Prostate gland (tissue), 2 donors: ENCODE measurements around the gene DNAAF8. TPM values are rescaled to one million over a fixed set of nuclear protein-coding genes. Genes with fewer than 3 reads are reported as not detected.

Source experiments
- DNase-seq: peaks from one replicate; pipeline ENCODE4 v3.0.0-alpha.2; 2019; ENCODE audit warnings: low spot score
- H3K27ac ChIP-seq, 2 donors: fragments of 200-600 bp; sonication (generic); 2 replicates each; pipeline ENCODE4 v1.5.1; 2017 to 2019
- H3K27me3 ChIP-seq: fragments of 200-600 bp; sonication (generic); replicated peaks from 2 replicates; pipeline ENCODE4 v1.5.1; 2019; ENCODE audit not compliant: insufficient read depth
- H3K36me3 ChIP-seq, 2 donors: fragments of 200-600 bp; sonication (generic); 1 replicate in 1 of 2; 2 replicates in 1 of 2; pipeline versions ENCODE4 v1.5.1 to v1.8.1; 2017 to 2019
- H3K4me1 ChIP-seq: fragments of 200-600 bp; sonication (generic); replicated peaks from 2 replicates; pipeline ENCODE4 v1.5.1; 2019
- H3K4me3 ChIP-seq, 2 donors: fragments of 200-600 bp; sonication (generic); 2 replicates each; pipeline ENCODE4 v1.5.1; 2017 to 2019
- H3K9me3 ChIP-seq: fragments of 200-600 bp; sonication (generic); 2 replicates; pipeline ENCODE4 v1.5.1; 2017
- CTCF ChIP-seq, 4 experiments: fragments of 200-600 bp in 2 of 4; fragments of 450-650 bp in 2 of 4; sonication (generic) in 2 of 4; IDR thresholded peaks; 1 replicate in 3 of 4; 2 replicates in 1 of 4; pipeline ENCODE4 v1.5.1; 2016 to 2019; ENCODE audit warnings: antibody characterized with exemption in 4 of 4, mild to moderate bottlenecking in 2 of 4, moderate library complexity in 2 of 4
- POLR2A ChIP-seq: fragments of 450-650 bp; IDR thresholded peaks from one replicate; pipeline ENCODE4 v1.6.1; 2016; ENCODE audit warnings: antibody characterized with exemption, mild to moderate bottlenecking
- POLR2AphosphoS5 ChIP-seq: sonication (generic); formaldehyde crosslinking; IDR thresholded peaks from one replicate; pipeline ENCODE4 v1.6.1; 2017; ENCODE audit warnings: antibody characterized with exemption
- WGBS: methylation state at CpG from one replicate; pipeline ENCODE4 v1.1.5; 2018; 5-methylcytosine and 5-hydroxymethylcytosine counted together
- intact Hi-C: fragments of 100-400 bp; cut with DNase I; formaldehyde crosslinking; loops from one replicate; pipeline ENCODE4 v1.14.2; 2022
- total RNA-seq, 2 donors: library from RNA; depleted of rRNA; stranded (reverse); fragments of >200 nt; gene quantifications; one replicate each; pipeline ENCODE4 v1.1.0, GENCODE V29; 2016

DNAAF8 gene
- total RNA-seq, 2 donors from 2014 or later = 7.1 to 21.9 TPM

GRCh38 chr16:4699046-4699556 is 35.2 kb upstream of the DNAAF8 start:
- WGBS = 87% methylated on average over 19 of the region's 19 CpGs
- Histone ChIP-seq H3K36me3 (peaks cover 7 to 14% of the 10 kb centered on the region in 2 donors), H3K9me3 (no peaks in the 10 kb centered on the region), H3K27me3 (no peaks in the 10 kb centered on the region), H3K4me1 (peaks cover 13% of the 10 kb centered on the region), H3K4me3 (no peak overlapping the region), H3K27ac (no peak overlapping the region)
- no peak for DNase-seq
- TF ChIP-seq POLR2A (no peak), CTCF (IDR thresholded peaks at IDR 0.05) (no peak), POLR2AphosphoS5 (no peak)
- intact Hi-C loops = no loop called here

GRCh38 chr16:4700380-4700996 is 33.8 kb upstream of the DNAAF8 start:
- DNase-seq = no peak
- H3K9me3 ChIP-seq = no peaks in the 10 kb centered on the region
- TF ChIP-seq POLR2AphosphoS5 (no peak), CTCF (IDR thresholded peaks at IDR 0.05) (no peak), POLR2A (no peak)
- H3K4me1 ChIP-seq = peaks cover 1% of the 10 kb centered on the region
- peaks cover 7 to 14% of the 10 kb centered on the region in 2 donors for H3K36me3 ChIP-seq
- no peak overlapping the region for H3K4me3 ChIP-seq
- WGBS = 93% methylated on average over 13 of the region's 13 CpGs
- no peaks in the 10 kb centered on the region for H3K27me3 ChIP-seq
- no peak overlapping the region for H3K27ac ChIP-seq
- intact Hi-C loops = no loop called here

GRCh38 chr16:4700997-4701743 is 33.2 kb upstream of the DNAAF8 start:
- H3K4me3 ChIP-seq = no peak overlapping the region
- DNase-seq = peak; percentile 72

GRCh38 chr16:4701791-4702465 is 32.4 kb upstream of the DNAAF8 start:
- TF ChIP-seq POLR2AphosphoS5 (no peak), POLR2A (no peak), CTCF (IDR thresholded peaks at IDR 0.05) (no peak)
- no peak for DNase-seq
- no peaks in the 10 kb centered on the region for H3K27me3 ChIP-seq
- H3K4me3 ChIP-seq = no peak overlapping the region
- WGBS = 71% methylated on average over 17 of the region's 17 CpGs
- H3K27ac ChIP-seq = peak overlapping the region in 1 of 2 donors; percentile 19
- intact Hi-C loops = no loop called here
- H3K4me1 ChIP-seq = no peaks in the 10 kb centered on the region
- no peaks in the 10 kb centered on the region for H3K9me3 ChIP-seq
- H3K36me3 ChIP-seq = peaks cover 7 to 14% of the 10 kb centered on the region in 2 donors

More at GRCh38 chr16:4700997-4701743, 33.2 kb upstream of the DNAAF8 start:
- intact Hi-C loops = no loop called here
- H3K4me1 ChIP-seq = no peaks in the 10 kb centered on the region
- peak overlapping the region in 1 of 2 donors; percentile 19 for H3K27ac ChIP-seq
- WGBS = 62% methylated on average over 33 of the region's 33 CpGs
- H3K9me3 ChIP-seq = no peaks in the 10 kb centered on the region
- TF ChIP-seq POLR2AphosphoS5 = peak; percentile 51
- TF ChIP-seq POLR2A = no peak
- H3K27me3 ChIP-seq = no peaks in the 10 kb centered on the region
- peaks cover 7 to 14% of the 10 kb centered on the region in 2 donors for H3K36me3 ChIP-seq

- H3K27ac ChIP-seq = no peak overlapping the region
- H3K36me3 ChIP-seq = peaks cover 7 to 14% of the 10 kb centered on the region in 2 donors
- H3K27me3 ChIP-seq = no peaks in the 10 kb centered on the region
- intact Hi-C loops = no loop called here
- 74% methylated on average over 7 of the region's 7 CpGs for WGBS
- H3K4me1 ChIP-seq = no peaks in the 10 kb centered on the region
- no peak for TF ChIP-seq POLR2A
- DNase-seq = no peak
- H3K4me3 ChIP-seq = no peak overlapping the region
- H3K9me3 ChIP-seq = no peaks in the 10 kb centered on the region
These were observed 31.9 kb upstream of the DNAAF8 start for GRCh38 chr16:4702466-4702808.
